Hypothalamus (tissue), 51 donors: ENCODE measurements around the gene NCKIPSD.

Experiments used
- DNase-seq, 51 donors: peaks; one replicate each; lab custom pipeline; 2025; lab: John Stamatoyannopoulos, UW

The NCKIPSD gene

GRCh38 chr3:48628277-48629017 lies 57.3 kb downstream of the NCKIPSD start:
- DNase-seq = no peak

GRCh38 chr3:48625600-48625999 lies 60.1 kb downstream of the NCKIPSD start:
- no peak for DNase-seq

GRCh38 chr3:48624767-48625166 lies 60.9 kb downstream of the NCKIPSD start:
- DNase-seq = no peak

- no peak for DNase-seq
Measured at GRCh38 chr3:48623851-48624547, 61.7 kb downstream of the NCKIPSD start.
